PC-9 (cell line): ENCODE results near the gene TYSND1. TPM values are rescaled to one million over a fixed set of nuclear protein-coding genes. Genes with fewer than 3 reads are reported as not detected.

ENCODE experiments used
- BruUV-seq: library from RNA; stranded (reverse); fragments of 400-500 nt; replicated peaks from 2 replicates; lab custom pipeline; 2021; lab: Mats Ljungman, UMichigan
- CTCF ChIA-PET: fragments of 300-600 bp; sonication (Branson Sonifier 250); formaldehyde crosslinking; loops from one replicate; lab custom pipeline; 2022; ENCODE audit warnings: antibody characterized with exemption; lab: Charles Lee
- POLR2A ChIA-PET: fragments of 300-600 bp; sonication (Branson Sonifier 250); formaldehyde crosslinking; loops from one replicate; lab custom pipeline; 2022; ENCODE audit warnings: antibody characterized with exemption; ENCODE audit not compliant: unreplicated experiment; lab: Charles Lee
- DNase-seq, 2 experiments: peaks; one replicate each; pipeline versions ENCODE4 v3.0.0 to v3.0.0-alpha.2; 2015 to 2022; ENCODE audit warnings: mixed read lengths in 1 of 2
- H2AFZ ChIP-seq: fragments of 200-600 bp; sonication (generic); 2 replicates; pipeline ENCODE4 v1.8.1; 2017; ENCODE audit warnings: antibody characterized with exemption
- H3F3A ChIP-seq: fragments of 200-600 bp; sonication (generic); 2 replicates; pipeline ENCODE4 v1.8.1; 2017; ENCODE audit warnings: antibody characterized with exemption, mild to moderate bottlenecking, low read depth; ENCODE audit not compliant: insufficient read depth
- H3K27ac ChIP-seq: fragments of 200-600 bp; sonication (generic); 2 replicates; pipeline ENCODE4 v1.6.1; 2016; ENCODE audit warnings: mixed run types
- H3K27me3 ChIP-seq: fragments of 200-600 bp; sonication (generic); 2 replicates; pipeline ENCODE4 v1.6.1; 2016; ENCODE audit warnings: low read depth, mixed run types; ENCODE audit not compliant: insufficient read depth
- H3K36me3 ChIP-seq: fragments of 200-600 bp; sonication (generic); 2 replicates; pipeline ENCODE4 v1.6.1; 2016; ENCODE audit warnings: low read depth, mixed run types
- H3K4me1 ChIP-seq: fragments of 200-600 bp; sonication (generic); replicated peaks from 2 replicates; pipeline ENCODE4 v1.6.1; 2016; ENCODE audit warnings: mixed run types; ENCODE audit not compliant: insufficient read depth
- H3K4me2 ChIP-seq: fragments of 200-600 bp; sonication (generic); 2 replicates; pipeline ENCODE4 v1.6.1; 2017; ENCODE audit warnings: mixed run types
- H3K4me3 ChIP-seq: fragments of 200-600 bp; sonication (generic); 2 replicates; pipeline ENCODE4 v1.6.1; 2016; ENCODE audit warnings: mixed run types
- H3K79me2 ChIP-seq: fragments of 200-600 bp; sonication (generic); 2 replicates; pipeline ENCODE4 v1.6.1; 2017; ENCODE audit warnings: low read depth, mixed run types
- H3K9me2 ChIP-seq: fragments of 200-600 bp; sonication (generic); 2 replicates; pipeline ENCODE4 v1.8.1; 2017; ENCODE audit warnings: mild to moderate bottlenecking; ENCODE audit not compliant: insufficient read depth
- H3K9me3 ChIP-seq: fragments of 200-600 bp; sonication (generic); 2 replicates; pipeline ENCODE4 v1.8.1; 2016; ENCODE audit warnings: low read depth; ENCODE audit not compliant: insufficient read depth
- H4K20me1 ChIP-seq: fragments of 200-600 bp; sonication (generic); 2 replicates; pipeline ENCODE4 v1.8.1; 2017; ENCODE audit not compliant: insufficient read depth
- EZH2 ChIP-seq: fragments of 200-600 bp; sonication (generic); IDR thresholded peaks from 2 replicates; pipeline ENCODE4 v1.8.0; 2017; ENCODE audit warnings: antibody characterized with exemption, low read depth
- intact Hi-C: fragments of 100-400 bp; cut with micrococcal nuclease; formaldehyde crosslinking; loops from one replicate; pipeline ENCODE4 v1.10.0; 2022; ENCODE audit not compliant: unreplicated experiment
- total RNA-seq: library from RNA; stranded (reverse); gene quantifications from 2 replicates; pipeline ENCODE4 v1.2.3, GENCODE V29; 2021
- TF ChIP-seq, protein P1 (sequence below): fragments of 200-600 bp; sonication (generic); conservative IDR thresholded peaks from 2 replicates; pipeline ENCODE4 v1.6.1; 2017; ENCODE audit warnings: mixed run types, antibody characterized with exemption, mild to moderate bottlenecking, moderate library complexity

Gene TYSND1
- total RNA-seq, 1 experiment from 2014 or later = 28.0 TPM

DNA sequence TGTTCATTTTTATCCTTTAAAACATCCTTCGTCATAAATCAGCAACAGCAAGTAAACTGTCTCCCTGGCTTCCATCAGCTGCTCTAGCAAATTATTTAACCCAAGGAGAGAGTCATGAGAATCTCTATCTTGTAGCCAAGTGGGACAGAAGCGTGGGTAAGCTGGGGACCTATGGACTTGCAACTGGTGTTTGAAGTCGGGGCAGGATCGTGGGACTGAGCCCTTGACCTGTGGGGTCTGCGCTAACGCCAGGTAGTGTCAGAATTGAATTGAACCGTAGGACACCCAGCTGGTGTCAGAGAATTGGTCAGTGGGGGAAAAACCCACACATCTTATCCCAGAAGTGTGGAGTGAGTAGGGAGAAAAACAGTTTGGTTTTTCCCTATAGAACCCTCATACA is 27.3 kb downstream of the TYSND1 start:
- Histone ChIP-seq H3K9me2 (no peaks in the 10 kb centered on the region), H3K27me3 (no peaks in the 10 kb centered on the region), H3K4me1 (no peaks in the 10 kb centered on the region), H3K27ac (no peak overlapping the region), H4K20me1 (no peaks in the 10 kb centered on the region; the same call in 1 of the 2 replicates), H2AFZ (no peak overlapping the region), H3K79me2 (no peaks in the 10 kb centered on the region), H3K36me3 (peaks cover 36% of the 10 kb centered on the region), H3K4me2 (no peak overlapping the region), H3K4me3 (no peak overlapping the region), H3F3A (no peaks in the 10 kb centered on the region; the same call in 1 of the 2 replicates), H3K9me3 (no peaks in the 10 kb centered on the region)
- POLR2A ChIA-PET = interaction anchor here (0.7 kb wide), 1 partner anchor 9 kb away, joined by 4 read pairs; no protein-coding TSS in a partner anchor
- intact Hi-C loops = no loop called here
- DNase-seq = no peak
- TF ChIP-seq, protein P1, sequence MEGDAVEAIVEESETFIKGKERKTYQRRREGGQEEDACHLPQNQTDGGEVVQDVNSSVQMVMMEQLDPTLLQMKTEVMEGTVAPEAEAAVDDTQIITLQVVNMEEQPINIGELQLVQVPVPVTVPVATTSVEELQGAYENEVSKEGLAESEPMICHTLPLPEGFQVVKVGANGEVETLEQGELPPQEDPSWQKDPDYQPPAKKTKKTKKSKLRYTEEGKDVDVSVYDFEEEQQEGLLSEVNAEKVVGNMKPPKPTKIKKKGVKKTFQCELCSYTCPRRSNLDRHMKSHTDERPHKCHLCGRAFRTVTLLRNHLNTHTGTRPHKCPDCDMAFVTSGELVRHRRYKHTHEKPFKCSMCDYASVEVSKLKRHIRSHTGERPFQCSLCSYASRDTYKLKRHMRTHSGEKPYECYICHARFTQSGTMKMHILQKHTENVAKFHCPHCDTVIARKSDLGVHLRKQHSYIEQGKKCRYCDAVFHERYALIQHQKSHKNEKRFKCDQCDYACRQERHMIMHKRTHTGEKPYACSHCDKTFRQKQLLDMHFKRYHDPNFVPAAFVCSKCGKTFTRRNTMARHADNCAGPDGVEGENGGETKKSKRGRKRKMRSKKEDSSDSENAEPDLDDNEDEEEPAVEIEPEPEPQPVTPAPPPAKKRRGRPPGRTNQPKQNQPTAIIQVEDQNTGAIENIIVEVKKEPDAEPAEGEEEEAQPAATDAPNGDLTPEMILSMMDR = no peak
- no peak for TF ChIP-seq EZH2
- CTCF ChIA-PET = no interaction called here
- no TSS peak for BruUV-seq

DNA sequence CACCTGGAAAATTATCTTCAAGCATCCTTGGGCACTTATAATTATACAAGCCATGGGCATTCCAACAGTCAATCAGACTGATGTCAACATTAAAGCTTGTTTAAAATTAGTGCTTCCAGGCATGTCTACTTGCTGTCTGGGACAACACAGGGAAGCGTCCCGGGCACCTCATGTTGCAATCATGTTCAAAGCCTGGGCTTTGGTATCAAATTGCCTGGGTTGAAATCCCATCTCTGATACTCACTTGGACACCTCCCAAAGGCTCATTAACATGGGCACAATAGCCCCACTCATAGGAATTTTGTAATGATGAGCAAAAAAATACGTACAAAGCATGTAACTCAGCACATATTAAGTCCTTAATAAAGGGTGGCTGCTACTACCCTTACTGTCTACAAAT is 28.3 kb downstream of the TYSND1 start:
- no peak overlapping the region for H3K27ac ChIP-seq

DNA sequence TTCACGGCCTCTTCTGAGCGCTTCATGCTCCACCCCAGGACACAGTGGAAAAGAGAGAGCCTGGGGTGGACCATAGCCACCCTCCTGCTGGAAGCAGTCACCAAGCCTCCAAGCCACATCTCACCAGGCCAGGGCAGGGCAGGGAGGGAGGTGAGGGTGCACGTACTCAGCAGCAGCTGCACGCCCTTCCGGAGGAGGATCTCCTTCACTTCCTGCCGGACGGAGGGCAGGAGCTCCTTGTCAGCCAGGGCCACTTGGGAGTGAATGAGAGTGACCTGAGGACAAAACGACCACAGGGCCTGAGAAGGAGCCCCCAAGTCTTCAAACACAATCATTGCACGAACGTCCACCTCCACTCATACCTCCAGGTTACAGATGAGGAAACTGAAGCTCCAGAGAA is 28.9 kb downstream of the TYSND1 start:
- no TSS peak for BruUV-seq
- Histone ChIP-seq H4K20me1 (no peaks in the 10 kb centered on the region), H3K79me2 (no peaks in the 10 kb centered on the region), H3K4me2 (no peak overlapping the region), H3K4me3 (no peak overlapping the region), H3K27ac (no peak overlapping the region), H3K9me3 (no peaks in the 10 kb centered on the region), H2AFZ (no peak overlapping the region), H3K9me2 (no peaks in the 10 kb centered on the region), H3K36me3 (peaks cover 46% of the 10 kb centered on the region), H3F3A (peaks cover 3% of the 10 kb centered on the region; the same call in 1 of the 2 replicates), H3K27me3 (no peaks in the 10 kb centered on the region), H3K4me1 (no peaks in the 10 kb centered on the region)
- TF ChIP-seq EZH2 = no peak
- TF ChIP-seq, protein P1 = no peak
- CTCF ChIA-PET = interaction anchor here (0.6 to 1.5 kb wide), 3 partner anchors 15 to 28 kb away, joined by 3 to 4 read pairs (median 4); partner anchors contain the start of gene TYSND1
- intact Hi-C loops = no loop called here
- POLR2A ChIA-PET = no interaction called here
- DNase-seq = no peak

More for the DNA sequence above, 28.3 kb downstream of the TYSND1 start:
- H3K4me3 ChIP-seq = no peak overlapping the region
- peaks cover 41% of the 10 kb centered on the region for H3K36me3 ChIP-seq
- intact Hi-C loops = no loop called here
- ChIA-PET CTCF (interaction anchor here (0.5 to 1.5 kb wide), 3 partner anchors 15 to 1103 kb away, joined by 3 to 4 read pairs (median 4); partner anchors contain the start of gene TYSND1), POLR2A (no interaction called here)
- no peaks in the 10 kb centered on the region for H3K9me3 ChIP-seq
- no peaks in the 10 kb centered on the region for H4K20me1 ChIP-seq
- no peaks in the 10 kb centered on the region for H3K79me2 ChIP-seq
- no peaks in the 10 kb centered on the region for H3K4me1 ChIP-seq
- no peak overlapping the region for H3K4me2 ChIP-seq
- no TSS peak for BruUV-seq
- TF ChIP-seq EZH2 = no peak
- TF ChIP-seq, protein P1 = no peak
- no peaks in the 10 kb centered on the region; the same call in 1 of the 2 replicates for H3F3A ChIP-seq
- no peak overlapping the region for H2AFZ ChIP-seq
- DNase-seq = no peak
- H3K9me2 ChIP-seq = no peaks in the 10 kb centered on the region
- H3K27me3 ChIP-seq = no peaks in the 10 kb centered on the region
